GM12878 (cell line): ENCODE results near the gene DHX29. TPM values are rescaled to one million over a fixed set of nuclear protein-coding genes. Genes with fewer than 3 reads are reported as not detected.

Experiments used
- ATAC-seq: fragments of 200-7000 bp; cut with Tn5 transposase; 3 replicates; pipeline ENCODE4 v1.9.1; 2020; ENCODE audit warnings: mild to moderate bottlenecking, moderate library complexity
- BruUV-seq: library from RNA; stranded (reverse); fragments of 400-500 nt; replicated peaks from 2 replicates; lab custom pipeline; 2021; lab: Mats Ljungman, UMichigan
- CTCF ChIA-PET: fragments of 300-600 bp; sonication (Branson Sonifier 250); formaldehyde crosslinking; extraction: SDS; loops from one replicate; lab custom pipeline; 2021; ENCODE audit warnings: inconsistent platforms; lab: Yijun Ruan, JAX
- POLR2A ChIA-PET: fragments of 350-600 bp; formaldehyde crosslinking; extraction: SDS; loops from one replicate; lab custom pipeline; 2021; ENCODE audit warnings: inconsistent platforms; lab: Charles Lee
- RAD21 ChIA-PET: fragments of 300-600 bp; sonication (Branson Sonifier 250); formaldehyde crosslinking; loops from one replicate; lab custom pipeline; 2023; ENCODE audit warnings: antibody characterized with exemption; ENCODE audit not compliant: unreplicated experiment; lab: Charles Lee
- SMC1A ChIA-PET: fragments of 300-600 bp; sonication (Branson Sonifier 250); formaldehyde crosslinking; loops from one replicate; lab custom pipeline; 2023; ENCODE audit not compliant: unreplicated experiment, uncharacterized antibody; lab: Charles Lee
- DNase-seq: peaks from one replicate; pipeline ENCODE4 v3.0.0-alpha.2; 2011; ENCODE audit warnings: low read depth, low spot score
- FAIRE-seq: peaks from 3 replicates; lab custom pipeline; 2011; peaks lifted over from hg19 to GRCh38; lab: Jason Lieb, UNC
- H2AFZ ChIP-seq: 2 replicates; pipeline ENCODE4 v1.6.0; 2011; ENCODE audit warnings: low read depth, low read length, control low read depth; ENCODE audit not compliant: control insufficient read depth
- H3K27ac ChIP-seq: 2 replicates; pipeline ENCODE4 v1.5.1; 2011; ENCODE audit warnings: control low read depth; ENCODE audit not compliant: control insufficient read depth, insufficient read depth
- H3K27me3 ChIP-seq, 2 experiments: replicated peaks in 1 of 2; 2 replicates each; pipeline versions ENCODE4 v1.6.0 to v1.6.1; 2011; ENCODE audit warnings: low read length in 1 of 2; ENCODE audit not compliant: control insufficient read depth in 2 of 2, insufficient read depth in 2 of 2
- H3K36me3 ChIP-seq, 2 experiments: 2 replicates each; pipeline ENCODE4 v1.5.1; 2011; ENCODE audit warnings: low read length in 1 of 2; ENCODE audit not compliant: control insufficient read depth in 2 of 2, insufficient read depth in 2 of 2
- H3K4me1 ChIP-seq: 2 replicates; pipeline ENCODE4 v1.6.1; 2011; ENCODE audit warnings: mild to moderate bottlenecking, low read length, moderate library complexity, mixed read lengths; ENCODE audit not compliant: control insufficient read depth, insufficient read depth
- H3K4me2 ChIP-seq: 2 replicates; pipeline ENCODE4 v1.6.0; 2011; ENCODE audit warnings: control low read depth; ENCODE audit not compliant: control insufficient read depth, insufficient read depth
- H3K4me3 ChIP-seq: fragments of 200-600 bp; sonication (generic); 2 replicates; pipeline ENCODE4 v1.5.1; 2016
- H3K79me2 ChIP-seq: 2 replicates; pipeline ENCODE4 v1.6.0; 2011; ENCODE audit warnings: low read length; ENCODE audit not compliant: control insufficient read depth, insufficient read depth
- H3K9ac ChIP-seq: 2 replicates; pipeline ENCODE4 v1.8.0; 2011; ENCODE audit warnings: low read length, control low read depth, mixed read lengths; ENCODE audit not compliant: control insufficient read depth, insufficient read depth
- H3K9me3 ChIP-seq: replicated peaks from 3 replicates; pipeline ENCODE4 v1.5.1; 2011; ENCODE audit warnings: mild to moderate bottlenecking, low read length; ENCODE audit not compliant: control insufficient read depth, insufficient read depth
- H4K20me1 ChIP-seq: 2 replicates; pipeline ENCODE4 v1.6.0; 2011; ENCODE audit not compliant: control insufficient read depth, insufficient read depth
- CBFB ChIP-seq: IDR thresholded peaks from 2 replicates; pipeline ENCODE4 v1.6.1; 2016; ENCODE audit warnings: antibody characterized with exemption, low read depth
- CBX3 ChIP-seq: fragments of 200-600 bp; sonication (generic); IDR thresholded peaks from 2 replicates; pipeline ENCODE4 v1.6.1; 2016; ENCODE audit warnings: low read depth, borderline replicate concordance
- CHD2 ChIP-seq: IDR thresholded peaks from 2 replicates; pipeline ENCODE4 v1.6.1; 2011; ENCODE audit warnings: low read depth, low read length, improper control_type of control experiment, borderline replicate concordance
- CREB1 ChIP-seq: IDR thresholded peaks from 2 replicates; pipeline ENCODE4 v1.6.1; 2012; ENCODE audit warnings: low read depth, mild to moderate bottlenecking, inconsistent platforms
- FOS ChIP-seq: IDR thresholded peaks from 3 replicates; pipeline ENCODE4 v1.6.1; 2011; ENCODE audit warnings: borderline replicate concordance; ENCODE audit not compliant: insufficient read length; ENCODE audit errors: extremely low read depth
- GABPA ChIP-seq: IDR thresholded peaks from 2 replicates; pipeline ENCODE4 v1.6.1; 2014; ENCODE audit warnings: antibody characterized with exemption, low read depth, mild to moderate bottlenecking, inconsistent platforms
- IKZF2 ChIP-seq, 2 experiments: fragments of 450-650 bp; IDR thresholded peaks; 2 replicates each; pipeline ENCODE4 v1.6.1; 2017; ENCODE audit warnings: mild to moderate bottlenecking in 2 of 2, moderate library complexity in 2 of 2
- IRF5 ChIP-seq: fragments of 450-650 bp; IDR thresholded peaks from 2 replicates; pipeline ENCODE4 v1.6.1; 2017; ENCODE audit warnings: borderline replicate concordance
- MEF2A ChIP-seq: IDR thresholded peaks from 2 replicates; pipeline ENCODE4 v1.6.1; 2011; ENCODE audit warnings: low read depth, mild to moderate bottlenecking, low read length, moderate library complexity; ENCODE audit not compliant: insufficient read depth
- MEF2B ChIP-seq: fragments of 450-650 bp; IDR thresholded peaks from 2 replicates; pipeline ENCODE4 v1.6.1; 2018; ENCODE audit warnings: mild to moderate bottlenecking, moderate library complexity; ENCODE audit not compliant: partially characterized antibody, poor library complexity, severe bottlenecking
- MYB ChIP-seq: fragments of 150-350 bp; IDR thresholded peaks from 2 replicates; pipeline ENCODE4 v1.6.1; 2014; ENCODE audit warnings: mild to moderate bottlenecking, low read depth, low read length, borderline replicate concordance
- POLR2AphosphoS2 ChIP-seq: IDR thresholded peaks from 2 replicates; pipeline ENCODE4 v1.6.1; 2011; ENCODE audit warnings: low read depth, mild to moderate bottlenecking, low read length, improper control_type of control experiment, moderate library complexity
- RB1 ChIP-seq: fragments of 450-650 bp; formaldehyde crosslinking; IDR thresholded peaks from 2 replicates; pipeline ENCODE4 v1.6.1; 2017; ENCODE audit warnings: mild to moderate bottlenecking, borderline replicate concordance
- SMARCA5 ChIP-seq: fragments of 450-650 bp; IDR thresholded peaks from 2 replicates; pipeline ENCODE4 v1.6.1; 2017; ENCODE audit warnings: mild to moderate bottlenecking
- TCF12 ChIP-seq: IDR thresholded peaks from 2 replicates; pipeline ENCODE4 v1.6.1; 2011; ENCODE audit warnings: low read depth, mild to moderate bottlenecking, low read length
- USF2 ChIP-seq: IDR thresholded peaks from 2 replicates; pipeline ENCODE4 v1.6.1; 2011; ENCODE audit warnings: low read depth, low read length, improper control_type of control experiment, borderline replicate concordance
- YY1 ChIP-seq: IDR thresholded peaks from 2 replicates; pipeline ENCODE4 v1.6.1; 2011; ENCODE audit warnings: low read depth, mild to moderate bottlenecking, low read length
- ZBED1 ChIP-seq: IDR thresholded peaks from 2 replicates; pipeline ENCODE4 v1.6.1; 2016; ENCODE audit warnings: borderline replicate concordance
- ZBTB11 ChIP-seq: fragments of 450-650 bp; formaldehyde crosslinking; IDR thresholded peaks from 2 replicates; pipeline ENCODE4 v1.5.0; 2022; ENCODE audit warnings: mild to moderate bottlenecking, missing genetic modification characterization
- ZNF24 ChIP-seq: fragments of 450-650 bp; IDR thresholded peaks from 2 replicates; pipeline ENCODE4 v1.6.1; 2017; ENCODE audit warnings: antibody characterized with exemption, mild to moderate bottlenecking
- WGBS: methylation state at CpG from one replicate; pipeline ENCODE4 v1.1.6; 2016; ENCODE audit warnings: low lambda C conversion rate; ENCODE audit not compliant: insufficient replicate concordance, insufficient coverage; ENCODE audit errors: missing lambda C conversion rate; 5-methylcytosine and 5-hydroxymethylcytosine counted together
- in situ Hi-C: fragments of 300-500 bp; cut with MboI; formaldehyde crosslinking; loops from 9 replicates; pipeline ENCODE4 v1.14.3; 2018; ENCODE audit warnings: mixed read lengths
- intact Hi-C: fragments of 100-400 bp; cut with micrococcal nuclease; formaldehyde crosslinking; loops from one replicate; pipeline ENCODE4 v1.14.2; 2022; ENCODE audit not compliant: unreplicated experiment
- polyA plus RNA-seq, 11 experiments: library from polyadenylated mRNA; depleted of rRNA in 4 of 11; unstranded in 6 of 11; stranded (reverse) in 5 of 11; fragments of >200 nt; fragmentation: Nextera tagmentation in 4 of 11; fragmentation: Illumina TruSeq in 1 of 11; extraction: Ambion mirVana in 4 of 11; extraction: Trizol in 1 of 11; gene quantifications; 1 replicate in 1 of 11; 2 replicates in 10 of 11; pipeline versions ENCODE4 v1.2.1 to v1.2.3, GENCODE V29; 2011 to 2016; ENCODE audit warnings: inconsistent platforms in 2 of 11, missing spikeins in 2 of 11, low read depth in 1 of 11
- total RNA-seq, 4 experiments: library from RNA; depleted of rRNA in 3 of 4; stranded (reverse); fragments of >200 nt in 3 of 4; fragmentation: Illumina TruSeq in 1 of 4; extraction: Trizol in 1 of 4; gene quantifications; 2 replicates each; pipeline versions ENCODE4 v1.2.1 to v1.2.3, GENCODE V29; 2013 to 2021

DHX29 gene
- total and polyA plus RNA-seq, 10 of the 15 experiments (the other 5 are each of a cell fraction or from before 2014, with no cell fraction given) = 5.3 to 49.1 (median 17.2) TPM

- no peak overlapping the region for H3K9ac ChIP-seq
- H3K4me3 ChIP-seq = no peak overlapping the region
- H3K4me2 ChIP-seq = no peak overlapping the region
- no TSS peak for BruUV-seq
- H3K79me2 ChIP-seq = no peaks in the 10 kb centered on the region
- no peaks in the 10 kb centered on the region for H4K20me1 ChIP-seq
- 89% methylated on average over 4 of the region's 4 CpGs for WGBS
- FAIRE-seq (no peak), ATAC-seq (no peak), DNase-seq (no peak)
- in situ Hi-C loops (no loop called here), intact Hi-C loops (loop anchor here (5.0 kb wide), 1 partner anchor 83 kb away; the partner anchor contains the start of gene CDC20B)
- H2AFZ ChIP-seq = no peak overlapping the region
- no peak overlapping the region for H3K27ac ChIP-seq
- H3K9me3 ChIP-seq = no peaks in the 10 kb centered on the region
- ChIA-PET CTCF (no interaction called here), RAD21 (no interaction called here), SMC1A (no interaction called here), POLR2A (no interaction called here)
- no peaks in the 10 kb centered on the region; a peak in 2 of 4 replicates for H3K36me3 ChIP-seq
- no peak for TF ChIP-seq CBFB
- no peak for TF ChIP-seq RB1
- TF ChIP-seq YY1 = no peak
- no peak for TF ChIP-seq CHD2
- no peak for TF ChIP-seq ZBTB11 (CRISPR knock-in tag)
- TF ChIP-seq USF2 = no peak
- no peak for TF ChIP-seq POLR2AphosphoS2
- no peak for TF ChIP-seq CBX3
- TF ChIP-seq IKZF2 (IDR thresholded peaks at IDR 0.05) = no peak
- no peak for TF ChIP-seq IRF5
- TF ChIP-seq ZNF24 = no peak
- no peak for TF ChIP-seq MEF2A
- TF ChIP-seq FOS = no peak
- no peak for TF ChIP-seq ZBED1
- no peak for TF ChIP-seq CREB1
- TF ChIP-seq TCF12 = no peak
- no peak for TF ChIP-seq MYB
- no peak for TF ChIP-seq SMARCA5
- TF ChIP-seq GABPA = no peak
- TF ChIP-seq MEF2B = no peak
- no peaks in the 10 kb centered on the region for H3K4me1 ChIP-seq
- H3K27me3 ChIP-seq = no peaks in the 10 kb centered on the region
Observed at GRCh38 chr5:55254802-55255201, 52.7 kb downstream of the DHX29 start.
